IMR-90 (cell line): ENCODE results near the gene SYNRG. TPM values are rescaled to one million over a fixed set of nuclear protein-coding genes. Genes with fewer than 3 reads are reported as not detected.

ENCODE experiments used
- ATAC-seq: fragments of 200-7000 bp; cut with Tn5 transposase; 2 replicates; pipeline ENCODE4 v1.9.1; 2020; ENCODE audit warnings: low read depth, mild to moderate bottlenecking, moderate library complexity
- BruUV-seq: library from RNA; stranded (reverse); fragments of 400-500 nt; replicated peaks from 2 replicates; lab custom pipeline; 2021; lab: Mats Ljungman, UMichigan
- CTCF ChIA-PET: fragments of 300-600 bp; formaldehyde crosslinking; extraction: SDS; loops from one replicate; lab custom pipeline; 2021; ENCODE audit warnings: antibody characterized with exemption; lab: Yijun Ruan, JAX
- POLR2A ChIA-PET: fragments of 300-600 bp; sonication (Branson Sonifier 250); formaldehyde crosslinking; loops from one replicate; lab custom pipeline; 2022; ENCODE audit warnings: antibody characterized with exemption; ENCODE audit not compliant: unreplicated experiment; lab: Charles Lee
- DNase-seq: peaks from one replicate; pipeline ENCODE4 v3.0.0; 2013
- H2AFZ ChIP-seq: replicated peaks from 2 replicates; pipeline ENCODE3; 2013; ENCODE audit warnings: low read length, mild to moderate bottlenecking; ENCODE audit not compliant: poor library complexity
- H2AK5ac ChIP-seq: 2 replicates; pipeline ENCODE4 v1.6.1; 2013; ENCODE audit warnings: low read depth, low read length, inconsistent platforms
- H2AK9ac ChIP-seq: replicated peaks from 2 replicates; pipeline ENCODE3; 2013; ENCODE audit warnings: mild to moderate bottlenecking, low read depth, low read length, moderate library complexity; ENCODE audit not compliant: poor library complexity
- H2BK120ac ChIP-seq: 2 replicates; pipeline ENCODE4 v1.6.1; 2013; ENCODE audit warnings: low read depth, low read length, inconsistent platforms
- H2BK15ac ChIP-seq: 3 replicates; pipeline ENCODE4 v1.6.1; 2013; ENCODE audit warnings: low read depth, low read length, inconsistent platforms
- H2BK20ac ChIP-seq: 2 replicates; pipeline ENCODE4 v1.6.1; 2013; ENCODE audit warnings: low read depth, mild to moderate bottlenecking, inconsistent platforms, low read length, moderate library complexity
- H2BK5ac ChIP-seq: 2 replicates; pipeline ENCODE4 v1.6.1; 2013; ENCODE audit warnings: mild to moderate bottlenecking, low read depth, low read length, inconsistent platforms; ENCODE audit not compliant: poor library complexity, severe bottlenecking
- H3K14ac ChIP-seq: replicated peaks from 2 replicates; pipeline ENCODE4 v1.6.1; 2013; ENCODE audit warnings: low read depth, low read length, inconsistent platforms
- H3K18ac ChIP-seq: 2 replicates; pipeline ENCODE4 v1.6.1; 2013; ENCODE audit warnings: low read depth, low read length, control low read depth
- H3K23ac ChIP-seq: 2 replicates; pipeline ENCODE4 v1.6.1; 2013; ENCODE audit warnings: low read depth, low read length, inconsistent platforms
- H3K27ac ChIP-seq: 2 replicates; pipeline ENCODE4 v1.5.1; 2013; ENCODE audit warnings: mild to moderate bottlenecking, control low read depth, low read length; ENCODE audit not compliant: insufficient read depth
- H3K27me3 ChIP-seq: 2 replicates; pipeline ENCODE4 v1.6.1; 2013; ENCODE audit warnings: low read length; ENCODE audit not compliant: control insufficient read depth, insufficient read depth
- H3K36me3 ChIP-seq: 2 replicates; pipeline ENCODE4 v1.6.1; 2013; ENCODE audit warnings: low read length, mixed read lengths; ENCODE audit not compliant: control insufficient read depth, insufficient read depth
- H3K4ac ChIP-seq: 2 replicates; pipeline ENCODE4 v1.6.1; 2013; ENCODE audit warnings: low read depth, low read length, inconsistent platforms
- H3K4me1 ChIP-seq: 2 replicates; pipeline ENCODE4 v1.6.1; 2013; ENCODE audit warnings: low read length, mixed read lengths; ENCODE audit not compliant: control insufficient read depth, insufficient read depth
- H3K4me2 ChIP-seq: 2 replicates; pipeline ENCODE4 v1.6.1; 2013; ENCODE audit warnings: low read depth, mild to moderate bottlenecking, control low read depth, low read length, moderate library complexity
- H3K4me3 ChIP-seq: 2 replicates; pipeline ENCODE4 v1.5.1; 2013; ENCODE audit warnings: low read depth, mild to moderate bottlenecking, control low read depth, low read length, moderate library complexity; ENCODE audit not compliant: insufficient read depth
- H3K56ac ChIP-seq: 2 replicates; pipeline ENCODE4 v1.6.1; 2013; ENCODE audit warnings: low read length, inconsistent platforms; ENCODE audit not compliant: insufficient read depth; ENCODE audit errors: extremely low read depth
- H3K79me1 ChIP-seq, 2 experiments: 2 replicates each; pipeline ENCODE4 v1.6.1; 2013; ENCODE audit warnings: low read length in 2 of 2, inconsistent platforms in 1 of 2, low read depth in 1 of 2
- H3K9ac ChIP-seq: 2 replicates; pipeline ENCODE4 v1.6.1; 2013; ENCODE audit warnings: low read depth, low read length, control low read depth
- H3K9me1 ChIP-seq: 2 replicates; pipeline ENCODE4 v1.6.1; 2013; ENCODE audit warnings: low read length, inconsistent platforms; ENCODE audit not compliant: insufficient read depth
- H3K9me3 ChIP-seq: 2 replicates; pipeline ENCODE4 v1.6.1; 2013; ENCODE audit warnings: low read length; ENCODE audit not compliant: control insufficient read depth, insufficient read depth
- H4K20me1 ChIP-seq: 2 replicates; pipeline ENCODE4 v1.6.1; 2013; ENCODE audit warnings: low read length, inconsistent platforms; ENCODE audit not compliant: insufficient read depth
- H4K5ac ChIP-seq: 2 replicates; pipeline ENCODE4 v1.6.1; 2013; ENCODE audit warnings: mild to moderate bottlenecking, low read depth, low read length, control low read depth
- H4K8ac ChIP-seq, 2 experiments: 2 replicates each; pipeline ENCODE4 v1.6.1; 2013; ENCODE audit warnings: low read depth in 2 of 2, low read length in 2 of 2, control low read depth in 1 of 2, inconsistent platforms in 1 of 2
- H4K91ac ChIP-seq: 2 replicates; pipeline ENCODE4 v1.6.1; 2013; ENCODE audit warnings: low read depth, low read length, inconsistent platforms; ENCODE audit not compliant: insufficient read depth
- CEBPB ChIP-seq: IDR thresholded peaks from 2 replicates; pipeline ENCODE4 v1.6.1; 2012; ENCODE audit warnings: low read depth, low read length, improper control_type of control experiment
- RAD21 ChIP-seq: IDR thresholded peaks from 2 replicates; pipeline ENCODE4 v1.6.1; 2012; ENCODE audit warnings: low read length, improper control_type of control experiment
- RFX5 ChIP-seq: IDR thresholded peaks from 2 replicates; pipeline ENCODE4 v1.8.0; 2012; ENCODE audit warnings: low read depth, mild to moderate bottlenecking, low read length, moderate library complexity
- WGBS, 2 experiments: methylation state at CpG; one replicate each; pipeline versions ENCODE4 v1.1.5 to v1.1.7; 2013; ENCODE audit warnings: missing lambda C conversion rate in 2 of 2; ENCODE audit not compliant: insufficient read length in 1 of 2; ENCODE audit errors: extremely low coverage in 2 of 2; 5-methylcytosine and 5-hydroxymethylcytosine counted together
- dilution Hi-C: fragments of 300-500 bp; cut with HindIII; formaldehyde crosslinking; loops from one replicate; pipeline ENCODE4 v1.14.3; 2018; ENCODE audit warnings: low sequenced_read_pairs; ENCODE audit not compliant: unreplicated experiment
- in situ Hi-C: fragments of 300-500 bp; cut with MboI; formaldehyde crosslinking; loops from 3 replicates; pipeline ENCODE4 v1.14.3; 2019; ENCODE audit warnings: low sequenced_read_pairs, inconsistent platforms, mixed read lengths
- intact Hi-C: fragments of 100-400 bp; cut with micrococcal nuclease; formaldehyde crosslinking; loops from 2 replicates; pipeline ENCODE4 v1.10.0; 2022
- polyA plus RNA-seq, 3 experiments: library from polyadenylated mRNA; depleted of rRNA; stranded (reverse); fragments of >200 nt; gene quantifications; 2 replicates each; pipeline ENCODE4 v1.2.3, GENCODE V29; 2012; ENCODE audit warnings: low replicate concordance in 1 of 3
- total RNA-seq: library from RNA; depleted of rRNA; stranded (reverse); fragments of >200 nt; gene quantifications from 2 replicates; pipeline ENCODE4 v1.2.3, GENCODE V29; 2012
- TF ChIP-seq, protein P1 (sequence below): fragments of 150-350 bp; IDR thresholded peaks from 2 replicates; pipeline ENCODE4 v1.6.1; 2017; ENCODE audit warnings: mild to moderate bottlenecking, antibody characterized with exemption, low read length, low read depth

The SYNRG gene
- total and polyA plus RNA-seq, 2 of the 4 experiments (the other 2 are of a cell fraction): 11.7 to 15.2 TPM

GRCh38 chr17:37576281-37576680 lies 32.9 kb downstream of the SYNRG start:
- H3K36me3 ChIP-seq: peaks cover 31% of the 10 kb centered on the region

More at GRCh38 chr17:37576281-37576680, 32.9 kb downstream of the SYNRG start:
- no peaks in the 10 kb centered on the region for H3K9me1 ChIP-seq
- H4K91ac ChIP-seq: no peak overlapping the region
- H3K14ac ChIP-seq: no peak overlapping the region
- CTCF ChIA-PET: no interaction called here
- H3K18ac ChIP-seq: no peak overlapping the region
- no peak overlapping the region for H3K4ac ChIP-seq
- H4K20me1 ChIP-seq: no peaks in the 10 kb centered on the region
- H3K23ac ChIP-seq: no peak overlapping the region
- no peaks in the 10 kb centered on the region for H3K4me1 ChIP-seq
- TF ChIP-seq, protein P1, sequence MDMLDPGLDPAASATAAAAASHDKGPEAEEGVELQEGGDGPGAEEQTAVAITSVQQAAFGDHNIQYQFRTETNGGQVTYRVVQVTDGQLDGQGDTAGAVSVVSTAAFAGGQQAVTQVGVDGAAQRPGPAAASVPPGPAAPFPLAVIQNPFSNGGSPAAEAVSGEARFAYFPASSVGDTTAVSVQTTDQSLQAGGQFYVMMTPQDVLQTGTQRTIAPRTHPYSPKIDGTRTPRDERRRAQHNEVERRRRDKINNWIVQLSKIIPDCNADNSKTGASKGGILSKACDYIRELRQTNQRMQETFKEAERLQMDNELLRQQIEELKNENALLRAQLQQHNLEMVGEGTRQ: no peak
- TF ChIP-seq RAD21: no peak
- peak; percentile 68 for TF ChIP-seq CEBPB
- TF ChIP-seq RFX5: no peak
- no peak overlapping the region for H2BK120ac ChIP-seq
- H3K4me2 ChIP-seq: no peak overlapping the region
- no peak overlapping the region for H3K4me3 ChIP-seq
- ATAC-seq: no peak
- no peak overlapping the region for H2AK5ac ChIP-seq
- POLR2A ChIA-PET: no interaction called here
- no peak overlapping the region for H4K5ac ChIP-seq
- no TSS peak for BruUV-seq
- H2AK9ac ChIP-seq: no peak overlapping the region
- H3K79me1 ChIP-seq: peaks cover 0 to 5% of the 10 kb centered on the region in 2 experiments; a peak in 2 of 4 replicates
- no peak overlapping the region for H4K8ac ChIP-seq
- peak; percentile 27 for DNase-seq
- H2BK15ac ChIP-seq: no peak overlapping the region
- intact Hi-C loops: loop anchor here (5.0 kb wide), 1 partner anchor 49 kb away; no protein-coding TSS in a partner anchor
- in situ Hi-C loops: no loop called here
- no peak overlapping the region for H3K56ac ChIP-seq
- dilution Hi-C loops: no loop called here
- H2BK5ac ChIP-seq: no peak overlapping the region
- no peak overlapping the region for H2AFZ ChIP-seq
- H2BK20ac ChIP-seq: no peak overlapping the region
- H3K27ac ChIP-seq: no peak overlapping the region
- no CpG with 5 or more reads among the region's 3 CpGs for WGBS, 2 experiments
- no peaks in the 10 kb centered on the region for H3K9me3 ChIP-seq
- no peak overlapping the region for H3K9ac ChIP-seq
- no peaks in the 10 kb centered on the region for H3K27me3 ChIP-seq
